Measurements from ENCODE around the gene OGFOD2.

Gene OGFOD2

GRCh38 chr12:122988612-122989212 is 13.7 kb downstream of the OGFOD2 start:
- no peak overlapping the region for H3K4me3 ChIP-seq (ENCODE audit: insufficient read depth, low read depth, low read length)
- no peak overlapping the region for H3K27ac ChIP-seq (ENCODE audit: insufficient read depth, low read depth, low read length, poor library complexity, severe bottlenecking)
- H3K9me3 ChIP-seq (ENCODE audit: control insufficient read depth, low read length) = no peaks in the 10 kb centered on the region
- H3K36me3 ChIP-seq (ENCODE audit: control insufficient read depth, insufficient read depth, low read length) = no peaks in the 10 kb centered on the region
- 92 to 93% methylated on average over 21 of the region's 21 CpGs for WGBS, 2 experiments
- no peaks in the 10 kb centered on the region for H3K27me3 ChIP-seq (ENCODE audit: control insufficient read depth, insufficient read depth, low read length, poor library complexity, severe bottlenecking)
- H3K4me1 ChIP-seq (ENCODE audit: control insufficient read depth, insufficient read depth, low read length) = peaks cover 2% of the 10 kb centered on the region

- Histone ChIP-seq H3K9me3 (ENCODE audit: control insufficient read depth, low read length) (no peaks in the 10 kb centered on the region), H3K27me3 (ENCODE audit: control insufficient read depth, insufficient read depth, low read length, poor library complexity, severe bottlenecking) (no peaks in the 10 kb centered on the region), H3K4me1 (ENCODE audit: control insufficient read depth, insufficient read depth, low read length) (no peaks in the 10 kb centered on the region), H3K27ac (ENCODE audit: insufficient read depth, low read depth, low read length, poor library complexity, severe bottlenecking) (no peak overlapping the region), H3K4me3 (ENCODE audit: insufficient read depth, low read depth, low read length) (no peak overlapping the region), H3K36me3 (ENCODE audit: control insufficient read depth, insufficient read depth, low read length) (no peaks in the 10 kb centered on the region)
- WGBS, 2 experiments = 84 to 89% methylated on average over 10 of the region's 10 CpGs
These were observed 14.3 kb downstream of the OGFOD2 start for GRCh38 chr12:122989225-122989839.

GRCh38 chr12:122989874-122990419 is 14.9 kb downstream of the OGFOD2 start:
- Histone ChIP-seq H3K4me1 (ENCODE audit: control insufficient read depth, insufficient read depth, low read length) (no peaks in the 10 kb centered on the region), H3K9me3 (ENCODE audit: control insufficient read depth, low read length) (no peaks in the 10 kb centered on the region), H3K27me3 (ENCODE audit: control insufficient read depth, insufficient read depth, low read length, poor library complexity, severe bottlenecking) (no peaks in the 10 kb centered on the region), H3K36me3 (ENCODE audit: control insufficient read depth, insufficient read depth, low read length) (no peaks in the 10 kb centered on the region), H3K4me3 (ENCODE audit: insufficient read depth, low read depth, low read length) (no peak overlapping the region), H3K27ac (ENCODE audit: insufficient read depth, low read depth, low read length, poor library complexity, severe bottlenecking) (no peak overlapping the region)
- WGBS, 2 experiments = 93 to 94% methylated on average over 22 of the region's 22 CpGs

- H3K9me3 ChIP-seq (ENCODE audit: control insufficient read depth, low read length) = no peaks in the 10 kb centered on the region
- no peaks in the 10 kb centered on the region for H3K4me1 ChIP-seq (ENCODE audit: control insufficient read depth, insufficient read depth, low read length)
- H3K4me3 ChIP-seq (ENCODE audit: insufficient read depth, low read depth, low read length) = no peak overlapping the region
- no peak overlapping the region for H3K27ac ChIP-seq (ENCODE audit: insufficient read depth, low read depth, low read length, poor library complexity, severe bottlenecking)
- 93% methylated on average over 12 to 13 of the region's 13 CpGs for WGBS, 2 experiments
- no peaks in the 10 kb centered on the region for H3K36me3 ChIP-seq (ENCODE audit: control insufficient read depth, insufficient read depth, low read length)
- no peaks in the 10 kb centered on the region for H3K27me3 ChIP-seq (ENCODE audit: control insufficient read depth, insufficient read depth, low read length, poor library complexity, severe bottlenecking)
These were observed 15.5 kb downstream of the OGFOD2 start for GRCh38 chr12:122990561-122990960.

- Histone ChIP-seq H3K36me3 (ENCODE audit: control insufficient read depth, insufficient read depth, low read length) (no peaks in the 10 kb centered on the region), H3K4me3 (ENCODE audit: insufficient read depth, low read depth, low read length) (no peak overlapping the region), H3K27me3 (ENCODE audit: control insufficient read depth, insufficient read depth, low read length, poor library complexity, severe bottlenecking) (no peaks in the 10 kb centered on the region), H3K9me3 (ENCODE audit: control insufficient read depth, low read length) (no peaks in the 10 kb centered on the region), H3K4me1 (ENCODE audit: control insufficient read depth, insufficient read depth, low read length) (no peaks in the 10 kb centered on the region), H3K27ac (ENCODE audit: insufficient read depth, low read depth, low read length, poor library complexity, severe bottlenecking) (no peak overlapping the region)
- 92% methylated on average over 13 of the region's 13 CpGs for WGBS, 2 experiments
These were observed 16.0 kb downstream of the OGFOD2 start for GRCh38 chr12:122990961-122991622.

GRCh38 chr12:122991623-122992275 is 16.7 kb downstream of the OGFOD2 start:
- no peak overlapping the region for H3K4me3 ChIP-seq (ENCODE audit: insufficient read depth, low read depth, low read length)
- H3K36me3 ChIP-seq (ENCODE audit: control insufficient read depth, insufficient read depth, low read length) = no peaks in the 10 kb centered on the region
- H3K4me1 ChIP-seq (ENCODE audit: control insufficient read depth, insufficient read depth, low read length) = no peaks in the 10 kb centered on the region
- 90 to 91% methylated on average over 27 of the region's 27 CpGs for WGBS, 2 experiments
- no peak overlapping the region for H3K27ac ChIP-seq (ENCODE audit: insufficient read depth, low read depth, low read length, poor library complexity, severe bottlenecking)
- H3K9me3 ChIP-seq (ENCODE audit: control insufficient read depth, low read length) = no peaks in the 10 kb centered on the region
- no peaks in the 10 kb centered on the region for H3K27me3 ChIP-seq (ENCODE audit: control insufficient read depth, insufficient read depth, low read length, poor library complexity, severe bottlenecking)

GRCh38 chr12:122992386-122992785 is 17.3 kb downstream of the OGFOD2 start:
- no peak overlapping the region for H3K27ac ChIP-seq (ENCODE audit: insufficient read depth, low read depth, low read length, poor library complexity, severe bottlenecking)
- no peaks in the 10 kb centered on the region for H3K27me3 ChIP-seq (ENCODE audit: control insufficient read depth, insufficient read depth, low read length, poor library complexity, severe bottlenecking)
- H3K9me3 ChIP-seq (ENCODE audit: control insufficient read depth, low read length) = no peaks in the 10 kb centered on the region
- H3K4me1 ChIP-seq (ENCODE audit: control insufficient read depth, insufficient read depth, low read length) = no peaks in the 10 kb centered on the region
- no peaks in the 10 kb centered on the region for H3K36me3 ChIP-seq (ENCODE audit: control insufficient read depth, insufficient read depth, low read length)
- no peak overlapping the region for H3K4me3 ChIP-seq (ENCODE audit: insufficient read depth, low read depth, low read length)
- WGBS, 2 experiments = 90% methylated on average over 19 of the region's 19 CpGs

GRCh38 chr12:122994140-122994675 is 19.2 kb downstream of the OGFOD2 start:
- no peaks in the 10 kb centered on the region for H3K27me3 ChIP-seq (ENCODE audit: control insufficient read depth, insufficient read depth, low read length, poor library complexity, severe bottlenecking)
- WGBS, 2 experiments = 94 to 95% methylated on average over 10 of the region's 10 CpGs
- no peak overlapping the region for H3K27ac ChIP-seq (ENCODE audit: insufficient read depth, low read depth, low read length, poor library complexity, severe bottlenecking)
- no peaks in the 10 kb centered on the region for H3K4me1 ChIP-seq (ENCODE audit: control insufficient read depth, insufficient read depth, low read length)
- H3K9me3 ChIP-seq (ENCODE audit: control insufficient read depth, low read length) = no peaks in the 10 kb centered on the region
- H3K36me3 ChIP-seq (ENCODE audit: control insufficient read depth, insufficient read depth, low read length) = no peaks in the 10 kb centered on the region
- H3K4me3 ChIP-seq (ENCODE audit: insufficient read depth, low read depth, low read length) = no peak overlapping the region

- Histone ChIP-seq H3K4me3 (ENCODE audit: insufficient read depth, low read depth, low read length) (no peak overlapping the region), H3K9me3 (ENCODE audit: control insufficient read depth, low read length) (no peaks in the 10 kb centered on the region), H3K4me1 (ENCODE audit: control insufficient read depth, insufficient read depth, low read length) (no peaks in the 10 kb centered on the region), H3K27me3 (ENCODE audit: control insufficient read depth, insufficient read depth, low read length, poor library complexity, severe bottlenecking) (no peaks in the 10 kb centered on the region), H3K27ac (ENCODE audit: insufficient read depth, low read depth, low read length, poor library complexity, severe bottlenecking) (no peak overlapping the region), H3K36me3 (ENCODE audit: control insufficient read depth, insufficient read depth, low read length) (no peaks in the 10 kb centered on the region)
- 93 to 95% methylated on average over 13 of the region's 13 CpGs for WGBS, 2 experiments
These were observed 19.9 kb downstream of the OGFOD2 start for GRCh38 chr12:122994781-122995502.
